ENCODE measurements around the gene GRB2.

GRB2 gene

DNA sequence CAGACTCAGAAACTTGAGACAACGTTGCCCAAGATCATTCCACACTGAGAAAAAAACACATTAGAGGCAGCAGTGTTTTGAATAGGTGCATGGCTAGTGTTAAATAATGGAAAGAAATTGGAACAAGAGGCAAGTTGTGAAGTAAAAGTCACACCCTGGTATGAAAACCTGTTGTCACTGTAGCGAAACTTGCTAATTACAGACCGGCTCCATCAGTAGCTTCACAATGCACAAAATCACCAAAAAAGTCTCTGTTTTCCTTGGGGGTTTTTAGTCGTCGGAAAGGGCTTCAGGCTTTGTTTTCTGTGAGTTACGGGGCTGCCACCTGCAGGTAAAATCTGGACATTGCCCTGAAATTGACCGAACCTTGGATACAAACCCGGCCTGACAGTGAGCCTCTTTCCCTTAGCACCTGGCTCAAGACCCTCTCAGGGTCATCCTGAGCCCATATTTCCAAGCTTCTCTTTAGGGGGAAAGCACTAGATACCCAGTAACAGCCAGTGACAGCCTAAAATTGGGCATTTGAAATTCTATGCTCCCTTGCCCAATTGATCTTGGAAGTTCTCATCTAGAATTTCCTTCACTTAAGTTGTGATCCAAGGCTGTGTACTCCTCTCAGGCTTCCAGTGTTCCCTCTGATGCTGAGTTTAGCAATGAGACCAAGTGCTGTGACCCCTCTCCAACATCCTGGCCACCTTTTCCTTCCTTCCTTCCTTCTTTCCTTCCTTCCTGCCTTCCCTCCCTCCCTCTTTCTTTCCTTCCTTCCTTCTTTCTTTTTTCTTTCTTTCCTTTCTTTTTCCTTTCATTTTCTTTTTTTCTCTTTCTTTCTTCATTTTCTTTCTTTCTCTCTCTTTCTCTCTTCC is 7.2 kb upstream of the GRB2 start:
- DNase-seq (ENCODE audit: low read depth), result peak; percentile 63

DNA sequence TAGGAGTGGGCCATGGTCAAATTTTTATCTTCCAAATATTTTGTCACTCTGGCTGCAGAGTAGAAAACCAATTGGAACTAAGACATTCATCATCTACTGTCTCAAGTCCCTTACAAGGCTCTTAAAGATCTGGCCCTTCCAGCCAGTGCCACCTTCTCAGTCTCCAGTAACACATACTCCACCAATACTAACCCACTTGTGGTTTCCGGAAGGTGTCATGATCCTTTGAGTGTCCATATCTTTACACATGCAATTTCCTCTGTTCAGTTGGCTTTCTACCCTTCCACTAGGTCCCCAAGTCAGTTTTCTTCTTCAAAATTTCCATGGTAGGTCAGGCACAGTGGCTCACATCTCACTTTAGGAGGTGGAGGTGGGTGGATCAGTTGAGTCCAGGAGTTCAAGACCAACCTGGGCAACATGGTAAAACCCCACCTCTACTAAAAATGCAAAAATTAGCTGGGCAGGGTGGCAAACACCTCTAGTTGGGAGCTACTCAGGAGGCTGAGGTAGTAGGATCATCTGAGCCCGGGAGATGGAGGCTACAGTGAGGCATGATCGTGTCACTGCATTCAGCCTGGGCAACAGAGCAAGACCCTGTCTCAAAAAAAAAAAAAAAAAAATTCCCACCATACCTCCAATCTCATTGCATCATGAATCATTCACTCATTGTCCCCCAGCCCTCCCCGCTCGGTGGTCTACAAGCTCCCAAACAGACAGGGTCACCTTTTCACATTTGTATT is 6.0 kb upstream of the GRB2 start:
- no peak for DNase-seq (ENCODE audit: low read depth)

DNA sequence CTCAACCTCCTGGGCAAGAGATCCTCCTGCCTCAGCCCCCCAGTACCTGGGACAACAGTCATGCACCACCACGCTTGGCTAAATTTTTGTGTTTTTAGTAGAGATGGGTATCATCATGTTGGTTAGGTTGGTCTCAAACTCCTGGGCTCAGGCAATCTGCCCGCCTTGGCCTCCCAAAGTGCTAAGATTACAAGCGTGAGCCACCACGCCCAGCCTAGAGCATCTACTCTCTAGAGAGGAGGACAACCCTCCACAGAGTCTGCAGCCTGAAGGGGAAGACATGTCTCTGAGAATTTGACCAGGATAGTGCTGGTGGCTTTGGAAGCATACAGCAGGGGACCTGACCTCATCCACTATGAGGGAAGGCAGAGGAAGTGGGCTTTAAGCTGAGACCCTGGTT is 4.7 kb upstream of the GRB2 start:
- DNase-seq (ENCODE audit: low read depth), result no peak

DNA sequence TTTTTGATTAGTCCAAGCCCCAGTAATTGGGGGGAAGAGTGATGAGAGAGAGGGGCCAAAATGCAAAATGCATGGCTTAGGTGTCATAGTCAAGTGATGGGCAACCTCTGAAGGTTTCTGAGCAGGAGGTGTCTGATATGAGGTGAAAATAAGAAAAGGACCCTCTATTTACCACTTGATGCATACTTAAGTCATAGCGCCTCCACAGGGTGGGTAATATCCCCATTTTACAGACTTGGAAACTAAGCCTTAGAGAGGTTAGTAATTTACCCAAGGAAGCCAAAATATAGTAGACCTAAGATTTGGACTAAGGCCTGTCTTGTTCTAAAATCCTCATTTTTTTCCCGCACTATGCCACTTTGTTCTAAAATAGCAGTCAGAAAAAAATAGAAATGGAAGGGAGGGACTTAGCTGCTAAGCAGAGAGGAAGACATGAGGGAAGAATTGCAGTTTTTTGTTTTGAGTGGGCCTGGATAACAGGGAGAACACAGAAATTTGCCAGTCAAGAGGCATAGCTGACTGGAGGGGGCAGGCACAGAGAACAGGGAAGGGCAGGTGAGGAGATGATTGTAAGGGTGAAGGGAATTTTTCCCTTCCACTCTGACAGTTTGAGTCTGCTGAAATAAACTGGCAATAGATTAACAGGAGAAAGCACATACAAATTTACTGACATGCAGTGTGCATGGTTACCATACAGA is 2.3 kb upstream of the GRB2 start:
- DNase-seq (ENCODE audit: low read depth), result no peak

DNA sequence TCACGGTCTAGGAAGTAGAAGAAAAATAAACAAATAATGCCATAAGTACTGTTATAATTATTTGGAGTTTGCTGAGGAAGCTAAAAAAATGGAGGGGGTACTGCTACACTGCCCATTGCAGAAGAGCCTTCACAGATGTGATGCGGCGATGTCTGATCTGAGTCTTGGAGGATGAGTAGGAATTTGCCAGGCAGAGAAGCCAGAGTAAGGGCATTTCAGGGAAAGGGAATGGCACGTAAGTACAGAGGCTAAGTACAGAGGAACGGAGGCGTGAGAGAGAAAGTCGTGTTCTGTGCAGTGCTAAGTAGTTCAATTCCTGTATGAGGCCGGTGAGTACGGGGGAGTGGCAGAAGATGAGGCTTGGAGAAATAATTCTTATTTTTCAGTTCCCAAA is 741 bp upstream of the GRB2 start:
- no peak for DNase-seq (ENCODE audit: low read depth)

DNA sequence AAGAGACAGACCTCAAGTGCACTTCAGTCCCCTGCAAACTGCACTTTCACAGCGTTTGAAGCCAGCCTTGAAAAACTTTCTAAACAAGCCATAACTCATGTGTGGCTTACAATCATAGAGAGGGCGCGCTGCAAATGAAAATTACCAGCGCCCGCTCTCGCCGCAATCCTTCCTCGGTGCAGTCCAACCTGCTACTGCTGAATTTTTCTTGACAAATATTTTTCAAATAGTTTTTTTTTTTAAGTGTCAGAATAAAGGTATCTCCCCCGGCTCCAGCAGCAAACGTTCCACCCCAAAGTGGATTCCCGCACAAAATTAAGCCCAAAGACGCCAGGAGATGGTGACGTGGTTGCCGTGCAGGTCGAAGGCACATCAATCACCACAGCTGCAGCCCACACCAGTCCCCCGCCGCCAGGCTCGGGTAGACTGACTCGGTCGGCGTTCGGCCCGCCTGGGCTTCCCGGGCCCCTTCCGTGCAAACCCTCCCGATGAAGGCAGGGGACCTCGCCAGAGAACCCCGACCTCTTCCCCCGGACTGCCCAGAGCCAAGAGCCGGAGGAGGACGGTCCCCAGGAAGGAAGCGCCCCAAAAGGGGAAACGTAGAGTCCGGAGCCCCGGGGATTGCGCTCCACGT is 630 bp downstream of the GRB2 start:
- peak; percentile 40 for DNase-seq (ENCODE audit: low read depth)

DNA sequence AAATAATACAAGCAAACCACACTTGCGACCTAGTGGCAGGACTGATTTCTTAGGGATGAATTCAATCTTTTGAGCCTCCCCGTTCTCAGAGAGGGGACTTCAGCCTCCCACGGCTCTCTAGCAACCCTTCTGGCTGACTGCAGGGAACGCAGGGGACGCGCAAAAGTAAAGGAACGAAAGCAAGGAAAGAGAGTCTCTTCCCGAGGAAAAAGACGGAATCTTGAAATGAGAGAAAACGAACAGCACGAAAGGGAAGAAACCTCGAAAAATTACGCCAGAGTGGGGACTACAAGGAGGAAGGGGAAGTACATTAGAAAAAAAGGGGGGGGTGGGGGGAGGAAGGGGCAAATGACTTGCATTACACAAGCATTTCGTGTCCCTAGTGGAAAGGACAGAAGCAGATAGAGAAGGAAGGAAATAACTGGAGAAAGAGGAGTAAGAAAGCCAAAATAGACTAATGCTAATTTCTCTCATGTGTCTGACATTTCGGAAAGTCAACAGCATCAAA is 1.2 kb downstream of the GRB2 start:
- peak; percentile 84 for DNase-seq (ENCODE audit: low read depth)

DNA sequence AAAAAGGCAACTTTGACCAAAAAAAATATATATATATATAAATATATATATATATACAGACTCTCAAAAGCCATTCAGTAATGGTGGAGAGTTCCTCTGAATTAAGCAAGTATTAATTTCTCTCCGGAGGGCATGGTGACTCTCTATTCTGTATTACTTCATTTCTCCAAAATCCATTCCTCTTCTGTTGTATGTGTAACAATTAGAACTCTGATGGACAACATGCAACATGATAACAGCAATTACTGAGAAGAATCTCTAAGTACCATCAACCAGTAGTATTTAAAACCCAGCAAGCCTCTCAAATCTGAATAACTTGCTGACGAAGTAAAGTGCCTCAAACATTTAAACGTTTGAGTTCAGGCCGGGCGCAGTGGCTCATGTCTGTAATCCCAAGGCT is 2.3 kb downstream of the GRB2 start:
- no peak for DNase-seq (ENCODE audit: low read depth)

DNA sequence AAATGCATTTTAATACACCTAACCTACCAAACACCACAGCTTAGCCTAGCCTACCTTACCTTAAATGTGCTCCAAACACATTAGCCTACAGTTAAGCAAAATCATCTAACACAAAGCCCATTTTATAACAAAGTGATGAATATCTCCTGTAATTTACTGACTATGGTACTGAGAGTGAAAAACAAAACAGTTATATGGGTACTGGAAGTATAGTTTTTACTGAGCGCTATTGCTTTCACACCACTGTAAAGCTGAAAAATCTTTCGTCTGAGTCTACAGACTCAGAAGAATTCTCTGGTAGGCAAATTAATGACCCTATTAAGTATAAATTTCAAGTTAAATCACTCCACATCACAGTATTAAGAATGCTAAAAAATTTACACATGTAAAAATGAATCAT is 3.5 kb downstream of the GRB2 start:
- no peak for DNase-seq (ENCODE audit: low read depth)

DNA sequence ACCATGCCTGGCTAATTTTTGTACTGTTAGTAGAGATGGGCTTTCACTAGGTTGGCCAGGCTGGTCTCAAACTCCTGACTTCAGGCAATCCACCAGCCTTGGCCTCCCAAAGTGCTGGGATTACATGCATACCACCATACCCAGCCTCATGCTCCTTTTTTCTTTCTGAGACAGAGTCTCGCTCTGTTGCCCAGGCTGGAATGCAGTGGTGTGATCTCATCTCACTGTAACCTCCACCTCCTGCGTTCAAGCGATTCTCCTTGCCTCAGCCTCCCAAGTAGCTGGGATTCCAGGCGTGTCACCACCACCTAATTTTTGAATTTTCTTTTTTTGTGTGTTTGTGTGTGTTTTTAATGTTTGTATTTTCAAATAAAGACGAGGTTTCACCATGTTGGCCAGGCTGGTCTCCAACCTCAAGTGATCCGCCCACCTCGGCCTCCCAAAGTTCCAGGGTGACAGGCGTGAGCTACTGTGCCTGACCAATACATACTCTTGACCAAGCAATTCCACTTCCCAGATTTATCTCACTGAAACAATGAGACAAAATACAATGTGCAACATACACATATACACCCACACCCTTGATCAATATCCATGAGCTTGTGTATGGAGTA is 5.0 kb downstream of the GRB2 start:
- DNase-seq (ENCODE audit: low read depth), result no peak

DNA sequence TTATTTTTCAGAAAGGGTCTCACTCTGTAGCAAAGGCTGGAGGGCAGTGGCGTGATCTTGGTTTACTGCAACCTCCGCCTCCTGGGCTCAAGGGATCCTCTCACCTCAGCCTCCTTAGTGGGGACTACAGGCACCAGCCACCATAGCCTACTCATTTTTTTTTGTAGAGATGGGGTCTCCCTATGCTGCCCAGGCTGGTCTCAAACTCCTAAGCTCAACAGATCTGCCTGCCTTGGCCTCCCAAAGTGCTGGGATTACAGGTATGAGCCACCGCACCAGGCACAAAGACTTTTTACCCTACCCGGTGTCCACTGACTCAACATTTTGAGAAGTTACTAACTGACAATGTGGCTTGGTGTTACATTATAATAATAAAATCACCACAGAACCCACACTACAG is 7.2 kb downstream of the GRB2 start:
- DNase-seq (ENCODE audit: low read depth), result no peak

DNA sequence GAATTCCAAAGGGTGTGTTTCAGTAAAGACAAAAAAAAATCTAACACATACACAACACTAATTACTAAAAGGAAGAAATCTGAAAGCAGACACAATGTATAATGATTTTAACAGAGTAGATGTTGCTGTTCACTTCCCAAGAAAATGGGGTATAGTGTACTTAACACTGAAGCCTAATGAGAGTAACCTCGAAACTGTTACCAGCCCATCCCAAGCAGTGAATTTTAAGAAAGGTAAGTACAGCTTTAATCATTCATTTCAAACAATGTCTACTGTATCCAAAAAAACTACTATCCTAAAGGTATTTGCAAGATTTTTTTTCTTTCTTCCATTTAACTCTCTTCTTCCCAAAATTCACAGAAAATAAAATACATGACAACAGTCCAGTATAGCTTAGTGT is 8.3 kb downstream of the GRB2 start:
- DNase-seq (ENCODE audit: low read depth), result no peak

DNA sequence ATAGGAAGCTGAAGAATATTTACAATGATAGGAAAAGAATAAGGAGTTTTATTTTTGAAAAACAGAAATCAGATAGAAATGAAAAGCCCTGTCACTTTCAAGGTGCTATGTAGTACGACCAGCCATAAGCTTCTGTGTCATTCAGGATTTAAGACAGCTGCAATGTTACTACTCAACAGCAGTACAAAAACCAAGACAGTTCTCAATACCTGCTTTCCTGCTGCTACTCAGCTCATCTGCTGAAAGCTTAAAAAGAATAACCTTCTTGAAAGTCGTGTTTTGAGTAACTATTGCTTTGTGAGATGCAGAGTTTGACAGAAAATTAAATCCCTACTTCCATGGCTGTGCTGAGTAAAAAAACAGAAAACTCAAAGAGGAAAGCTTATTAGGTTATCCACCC is 8.7 kb downstream of the GRB2 start:
- no peak for DNase-seq (ENCODE audit: low read depth)

DNA sequence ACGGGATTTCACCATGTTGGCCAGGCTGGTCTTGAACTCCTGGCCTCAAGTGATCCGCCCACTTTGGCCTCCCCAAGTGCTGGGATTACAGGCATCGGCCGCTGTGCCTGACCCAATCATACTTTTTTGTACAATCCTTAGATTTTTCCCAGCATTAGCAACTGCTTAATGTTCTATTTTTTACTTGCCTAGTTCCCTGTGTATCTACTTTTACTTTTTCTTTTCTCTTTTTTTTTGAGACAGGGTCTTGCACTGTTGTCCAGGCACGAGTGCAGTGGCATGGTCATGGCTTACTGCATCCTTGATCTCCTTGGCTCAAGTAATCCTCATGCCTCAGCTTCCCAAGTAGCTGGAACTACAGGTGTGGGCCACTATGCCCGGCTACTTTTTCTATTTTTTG is 9.5 kb downstream of the GRB2 start:
- DNase-seq (ENCODE audit: low read depth), result no peak

DNA sequence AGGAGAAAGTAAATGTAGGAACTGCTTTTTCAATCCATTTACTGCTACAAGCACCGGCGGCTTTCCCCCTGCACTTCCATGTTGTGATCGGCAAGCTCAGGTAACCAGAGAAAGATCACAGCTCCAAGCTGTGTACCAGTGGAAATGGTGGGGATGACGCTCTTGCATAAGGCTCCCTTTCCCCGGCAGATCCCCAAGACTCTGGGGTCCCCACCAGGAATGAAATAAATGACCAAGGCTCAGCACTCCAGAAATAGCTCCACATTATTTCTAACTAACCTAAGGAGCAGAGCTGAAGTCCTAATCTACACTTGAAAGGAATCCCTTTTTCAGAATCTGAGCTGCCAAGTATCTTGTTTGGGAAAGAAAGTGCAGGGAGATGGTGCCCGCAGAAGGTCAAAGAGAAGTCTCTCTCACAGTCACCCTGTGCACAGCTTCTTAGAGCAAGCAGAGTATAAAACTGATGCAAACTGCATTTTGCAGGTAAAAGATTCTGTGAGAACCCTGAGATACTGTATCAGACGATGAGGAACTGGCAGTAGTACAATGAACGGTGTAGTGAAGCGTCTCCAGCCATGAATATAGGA is 11.1 kb downstream of the GRB2 start:
- DNase-seq (ENCODE audit: low read depth), result no peak

DNA sequence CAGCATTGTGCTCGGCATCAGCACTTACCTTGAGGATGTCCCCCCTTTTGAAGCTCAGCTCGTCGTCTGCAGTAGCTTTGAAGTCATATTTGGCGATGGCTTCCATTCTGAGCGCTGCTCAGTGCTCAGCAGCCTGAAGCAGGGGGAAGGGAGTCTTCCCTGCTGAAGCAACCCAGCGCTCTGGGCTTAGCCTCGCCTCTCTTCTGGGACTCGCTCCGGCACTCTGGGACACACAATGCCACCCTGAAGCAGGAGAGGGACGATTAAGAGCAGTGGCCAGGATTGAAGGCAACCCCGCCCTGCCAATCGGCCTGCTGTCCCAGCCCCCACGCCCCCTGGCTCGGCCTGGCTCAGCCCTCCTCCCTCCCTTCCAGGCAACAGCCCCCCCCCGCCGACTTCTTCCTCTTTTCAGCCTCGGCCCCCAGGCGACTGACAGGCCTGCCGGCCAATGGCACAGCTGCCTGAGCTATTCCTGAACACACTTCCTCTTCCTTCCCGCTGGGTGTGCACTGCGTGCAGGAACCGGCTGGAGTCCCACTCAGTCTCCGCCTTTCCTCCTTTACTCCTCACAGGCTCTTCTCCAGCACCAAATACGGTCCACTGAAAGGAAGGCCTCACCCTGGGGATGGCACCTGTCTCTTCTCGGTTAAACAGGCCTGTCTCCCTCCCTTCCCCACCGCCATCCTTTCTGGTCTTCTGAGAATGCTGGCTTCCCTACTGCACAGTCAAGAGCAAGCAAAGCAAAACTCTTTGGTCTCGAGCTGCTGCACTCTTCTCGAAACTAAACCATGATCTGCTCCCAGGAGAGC is 11.8 kb downstream of the GRB2 start:
- peak; percentile 99 for DNase-seq (ENCODE audit: low read depth)

DNA sequence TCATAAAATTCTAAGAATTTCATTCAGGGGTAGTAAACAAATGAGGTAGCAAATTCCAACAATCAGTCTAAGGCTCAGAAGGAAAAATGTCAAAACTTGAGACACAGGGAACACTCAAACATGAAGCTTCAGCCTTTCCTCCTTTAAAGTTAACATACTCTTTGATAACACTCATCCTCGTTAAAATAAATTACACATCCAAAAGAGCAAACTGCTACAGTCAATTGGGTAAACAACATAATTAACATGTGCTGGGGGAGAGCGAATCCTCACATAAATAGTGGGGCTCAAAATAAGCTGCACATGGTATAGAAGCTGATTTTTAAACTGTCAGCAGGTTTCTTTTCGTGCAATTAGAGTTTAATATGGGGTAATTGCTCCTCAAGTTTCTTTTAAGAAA is 12.9 kb downstream of the GRB2 start:
- no peak for DNase-seq (ENCODE audit: low read depth)

DNA sequence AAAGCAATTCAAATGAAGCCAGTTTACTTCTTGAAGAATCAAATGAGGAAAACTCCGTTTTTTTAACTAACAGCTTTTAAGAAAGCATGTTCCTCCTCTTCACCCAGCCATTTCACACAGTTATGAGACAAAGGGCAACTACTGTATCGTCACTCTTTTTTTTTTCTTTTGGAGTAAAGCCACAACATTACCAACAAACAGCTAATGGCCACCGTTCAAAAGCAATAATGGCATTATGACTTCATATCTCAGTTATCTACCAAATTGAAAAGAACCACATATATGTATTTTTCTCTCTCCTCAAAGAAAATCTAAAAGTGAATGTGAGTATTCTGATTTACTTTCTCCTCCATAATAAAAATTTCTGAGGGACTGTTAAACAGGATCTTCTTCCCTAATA is 14.5 kb downstream of the GRB2 start:
- peak; percentile 29 for DNase-seq (ENCODE audit: low read depth)

DNA sequence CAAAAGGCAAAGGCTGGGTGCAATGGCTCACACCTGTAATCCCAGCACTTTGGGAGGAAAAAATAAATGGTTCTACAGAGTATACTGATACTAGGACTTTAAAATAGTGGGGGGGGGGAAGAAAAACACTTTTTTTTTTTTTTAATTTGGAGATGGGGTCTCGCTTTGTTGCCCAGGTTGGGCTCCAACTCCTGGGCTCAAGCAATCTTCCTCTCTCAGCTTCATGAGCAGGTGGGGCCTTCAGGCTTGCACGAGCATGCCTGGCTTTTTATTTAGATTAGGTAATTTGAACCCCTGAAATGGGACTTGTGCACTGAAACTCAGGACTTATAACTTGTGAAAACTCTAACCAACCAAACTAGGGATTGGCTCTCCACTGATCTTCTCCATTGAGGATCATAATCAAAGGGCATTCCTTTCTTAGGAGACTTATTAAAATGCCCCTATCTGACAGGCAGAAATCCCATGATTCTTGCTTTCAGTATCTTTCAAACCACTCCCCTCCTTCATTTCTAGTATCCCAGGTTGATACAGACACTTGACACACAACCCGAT is 16.9 kb downstream of the GRB2 start:
- no peak for DNase-seq (ENCODE audit: low read depth)

DNA sequence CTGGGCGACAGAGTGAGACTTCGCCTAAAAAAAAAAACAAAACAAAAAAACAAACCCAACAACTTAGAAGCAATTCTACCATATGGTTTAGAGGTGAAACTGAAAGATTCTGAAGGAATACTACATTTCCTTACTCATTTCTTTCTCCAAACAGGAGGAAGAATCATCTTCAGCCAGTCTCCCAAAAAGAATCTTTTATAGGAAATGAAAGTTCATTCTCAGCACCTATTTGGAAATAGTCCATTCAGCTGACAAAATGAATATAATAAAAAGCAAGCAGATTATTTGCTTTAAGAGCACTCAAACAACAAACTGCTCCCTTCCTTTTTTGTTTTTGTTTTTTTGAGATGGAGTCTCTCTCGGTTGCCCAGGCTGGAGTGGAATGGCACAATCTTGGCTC is 17.7 kb downstream of the GRB2 start:
- no peak for DNase-seq (ENCODE audit: low read depth)
